ENCODE measurements around the gene EFNB2. TPM values are rescaled to one million over a fixed set of nuclear protein-coding genes. Genes with fewer than 3 reads are reported as not detected.

Gene EFNB2
- total RNA-seq, 4 donors from 2014 or later, result 4.6 to 32.6 (median 15.9) TPM

GRCh38 chr13:106522112-106522705 is 13.3 kb downstream of the EFNB2 start:
- no peak for TF ChIP-seq CTCF (IDR thresholded peaks at IDR 0.05; ENCODE audit: low read depth)

- no peak for TF ChIP-seq CTCF (IDR thresholded peaks at IDR 0.05; ENCODE audit: low read depth)
These were observed 14.2 kb downstream of the EFNB2 start for GRCh38 chr13:106521095-106521799.

- TF ChIP-seq CTCF (IDR thresholded peaks at IDR 0.05; ENCODE audit: low read depth), result no peak
These were observed 15.0 kb downstream of the EFNB2 start for GRCh38 chr13:106520251-106521054.

GRCh38 chr13:106518512-106518911 is 16.9 kb downstream of the EFNB2 start:
- no peak for TF ChIP-seq CTCF (IDR thresholded peaks at IDR 0.05; ENCODE audit: low read depth)

DNA sequence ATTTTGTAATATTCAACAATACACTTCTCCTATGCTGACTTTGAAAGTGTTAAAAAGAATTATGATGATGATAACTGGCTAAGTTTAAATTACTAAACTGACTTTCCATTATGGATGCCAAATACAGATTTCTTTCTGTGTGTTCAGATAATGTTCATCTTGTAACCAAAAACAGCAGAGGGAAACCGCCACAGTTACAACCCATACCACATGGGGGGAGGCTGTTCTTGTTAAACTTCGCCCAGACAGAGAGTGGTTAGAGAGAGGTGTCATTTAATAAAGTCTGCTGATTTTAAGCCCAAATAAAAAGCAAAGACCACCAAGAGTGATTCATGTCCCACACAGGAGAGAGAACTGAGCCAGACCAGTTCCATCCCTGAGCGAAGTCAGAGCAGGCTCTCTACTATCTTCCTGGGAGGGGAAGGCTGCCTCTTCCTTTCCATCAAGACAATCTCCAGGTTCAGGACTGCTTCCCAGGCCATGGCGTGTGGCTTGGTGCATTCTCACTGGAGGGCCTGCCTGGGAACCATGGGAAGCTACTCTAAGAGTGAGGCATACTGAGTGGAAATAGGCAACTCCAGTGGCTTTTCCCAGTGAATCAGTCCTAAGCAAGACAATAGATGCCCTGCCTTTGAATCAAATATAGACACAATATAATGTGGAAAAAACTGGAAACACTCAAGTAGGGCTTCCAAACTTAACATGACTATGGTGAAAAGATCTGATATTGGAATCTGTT is 18.2 kb downstream of the EFNB2 start:
- no peak for TF ChIP-seq CTCF (IDR thresholded peaks at IDR 0.05; ENCODE audit: low read depth)

DNA sequence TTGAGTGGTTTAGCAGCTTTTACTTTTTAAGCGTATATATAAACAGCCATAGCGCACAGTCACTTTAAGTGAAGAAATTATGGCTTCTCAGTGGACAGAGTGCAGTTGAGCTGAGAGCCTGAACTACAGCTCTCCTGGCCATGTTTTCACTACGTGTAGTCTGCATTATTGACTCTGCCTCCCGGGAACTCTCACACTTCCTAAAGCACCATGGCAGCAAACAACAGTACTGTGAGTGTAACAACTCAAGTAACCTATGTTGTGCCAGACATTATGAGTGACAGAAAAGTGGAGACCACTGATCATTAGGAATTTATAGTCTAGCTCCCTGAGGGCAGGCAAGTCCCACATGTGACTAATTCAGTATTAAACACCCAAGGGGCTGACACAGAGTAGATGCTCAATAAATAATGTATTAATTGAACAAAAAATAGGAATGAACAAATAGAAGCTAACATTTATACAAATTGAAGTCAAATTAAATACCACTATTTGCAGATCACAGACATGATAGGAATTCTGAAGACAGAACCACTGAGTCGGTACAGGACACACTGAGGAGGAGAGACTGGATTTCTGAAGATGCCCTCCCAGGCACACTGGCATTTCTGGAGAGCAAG is 19.7 kb downstream of the EFNB2 start:
- no peak for TF ChIP-seq CTCF (IDR thresholded peaks at IDR 0.05; ENCODE audit: low read depth)
